ENCODE measurements around the gene TAGLN2.

- TF ChIP-seq CTCF (IDR thresholded peaks at IDR 0.05) = no peak
- no peak for TF ChIP-seq POLR2A (IDR thresholded peaks at IDR 0.05)
These were observed 47.4 kb downstream of the TAGLN2 start for GRCh38 chr1:159877695-159878444.
